GM19043 (cell line): ENCODE results near the gene RNU7-1.

ENCODE experiments used
- ATAC-seq: cut with Tn5 transposase; IDR thresholded peaks from one replicate; pipeline ENCODE4 v1.9.1; 2021; ENCODE audit warnings: low read depth; ENCODE audit not compliant: unreplicated experiment

Gene RNU7-1

DNA sequence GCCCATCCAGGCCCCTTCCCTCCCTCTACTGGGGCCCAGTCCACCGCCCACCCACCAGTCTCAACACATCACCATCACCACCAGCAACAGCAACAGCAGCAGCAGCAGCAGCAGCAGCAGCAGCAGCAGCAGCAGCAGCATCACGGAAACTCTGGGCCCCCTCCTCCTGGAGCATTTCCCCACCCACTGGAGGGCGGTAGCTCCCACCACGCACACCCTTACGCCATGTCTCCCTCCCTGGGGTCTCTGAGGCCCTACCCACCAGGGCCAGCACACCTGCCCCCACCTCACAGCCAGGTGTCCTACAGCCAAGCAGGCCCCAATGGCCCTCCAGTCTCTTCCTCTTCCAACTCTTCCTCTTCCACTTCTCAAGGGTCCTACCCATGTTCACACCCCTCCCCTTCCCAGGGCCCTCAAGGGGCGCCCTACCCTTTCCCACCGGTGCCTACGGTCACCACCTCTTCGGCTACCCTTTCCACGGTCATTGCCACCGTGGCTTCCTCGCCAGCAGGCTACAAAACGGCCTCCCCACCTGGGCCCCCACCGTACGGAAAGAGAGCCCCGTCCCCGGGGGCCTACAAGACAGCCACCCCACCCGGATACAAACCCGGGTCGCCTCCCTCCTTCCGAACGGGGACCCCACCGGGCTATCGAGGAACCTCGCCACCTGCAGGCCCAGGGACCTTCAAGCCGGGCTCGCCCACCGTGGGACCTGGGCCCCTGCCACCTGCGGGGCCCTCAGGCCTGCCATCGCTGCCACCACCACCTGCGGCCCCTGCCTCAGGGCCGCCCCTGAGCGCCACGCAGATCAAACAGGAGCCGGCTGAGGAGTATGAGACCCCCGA lies 6.8 kb upstream of the RNU7-1 start:
- ATAC-seq: no peak

DNA sequence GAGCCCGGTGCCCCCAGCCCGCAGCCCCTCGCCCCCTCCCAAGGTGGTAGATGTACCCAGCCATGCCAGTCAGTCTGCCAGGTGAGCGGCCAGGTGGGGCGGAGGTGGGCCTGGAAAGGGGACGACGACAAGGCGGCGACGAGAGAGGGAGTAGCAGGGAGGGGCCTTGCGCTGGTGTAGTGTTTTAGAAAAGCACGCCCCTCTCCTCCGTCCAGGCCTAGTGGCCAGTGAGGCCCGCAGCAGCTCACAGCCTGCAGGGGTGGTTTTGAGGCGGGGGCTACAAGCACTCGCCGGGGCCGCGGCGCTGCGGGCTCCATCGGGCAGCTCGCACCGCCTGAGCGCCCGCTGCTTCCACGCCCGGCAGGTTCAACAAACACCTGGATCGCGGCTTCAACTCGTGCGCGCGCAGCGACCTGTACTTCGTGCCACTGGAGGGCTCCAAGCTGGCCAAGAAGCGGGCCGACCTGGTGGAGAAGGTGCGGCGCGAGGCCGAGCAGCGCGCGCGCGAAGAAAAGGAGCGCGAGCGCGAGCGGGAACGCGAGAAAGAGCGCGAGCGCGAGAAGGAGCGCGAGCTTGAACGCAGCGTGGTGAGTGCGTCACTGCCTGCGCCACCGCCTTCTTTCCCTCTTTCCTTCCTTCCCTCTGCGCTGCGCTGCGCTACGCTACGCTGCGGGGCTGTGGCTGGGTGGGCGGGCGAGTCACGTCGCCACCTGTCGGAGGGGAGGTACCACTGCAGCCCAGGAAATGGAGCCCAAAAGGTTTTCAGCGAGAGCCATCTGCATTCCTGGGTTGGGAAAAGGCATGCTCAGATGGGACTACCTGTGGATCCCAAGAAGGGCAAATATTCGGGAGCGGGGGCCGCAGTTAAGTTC lies 5.9 kb upstream of the RNU7-1 start:
- ATAC-seq: peak; percentile 93

DNA sequence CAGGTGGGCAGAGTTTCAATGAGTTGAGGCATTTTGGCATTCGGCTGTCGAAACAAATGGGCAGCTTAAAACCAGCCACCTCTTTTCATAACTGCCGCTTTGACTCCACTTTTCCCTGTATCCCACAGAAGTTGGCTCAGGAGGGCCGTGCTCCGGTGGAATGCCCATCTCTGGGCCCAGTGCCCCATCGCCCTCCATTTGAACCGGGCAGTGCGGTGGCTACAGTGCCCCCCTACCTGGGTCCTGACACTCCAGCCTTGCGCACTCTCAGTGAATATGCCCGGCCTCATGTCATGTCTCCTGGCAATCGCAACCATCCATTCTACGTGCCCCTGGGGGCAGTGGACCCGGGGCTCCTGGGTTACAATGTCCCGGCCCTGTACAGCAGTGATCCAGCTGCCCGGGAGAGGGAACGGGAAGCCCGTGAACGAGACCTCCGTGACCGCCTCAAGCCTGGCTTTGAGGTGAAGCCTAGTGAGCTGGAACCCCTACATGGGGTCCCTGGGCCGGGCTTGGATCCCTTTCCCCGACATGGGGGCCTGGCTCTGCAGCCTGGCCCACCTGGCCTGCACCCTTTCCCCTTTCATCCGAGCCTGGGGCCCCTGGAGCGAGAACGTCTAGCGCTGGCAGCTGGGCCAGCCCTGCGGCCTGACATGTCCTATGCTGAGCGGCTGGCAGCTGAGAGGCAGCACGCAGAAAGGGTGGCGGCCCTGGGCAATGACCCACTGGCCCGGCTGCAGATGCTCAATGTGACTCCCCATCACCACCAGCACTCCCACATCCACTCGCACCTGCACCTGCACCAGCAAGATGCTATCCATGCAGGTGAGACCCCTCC lies 5.0 kb upstream of the RNU7-1 start:
- no peak for ATAC-seq

DNA sequence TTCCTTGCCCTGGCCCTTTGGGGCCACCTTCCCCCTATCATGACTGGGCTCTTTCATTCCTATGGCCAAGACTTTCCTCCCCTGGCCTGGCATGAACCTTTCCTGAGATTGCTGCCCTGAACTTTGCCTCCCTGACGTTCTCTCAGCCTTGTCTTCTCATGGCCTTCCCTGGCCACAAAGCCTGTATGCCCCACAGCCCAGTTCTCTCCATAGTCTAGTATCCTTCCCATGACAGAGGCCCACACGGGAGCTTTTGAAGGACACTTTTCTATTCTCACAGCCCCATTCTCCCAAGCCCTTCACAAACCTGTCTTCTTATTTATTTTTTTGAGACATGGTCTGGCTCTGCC lies 4.5 kb upstream of the RNU7-1 start:
- ATAC-seq: no peak

DNA sequence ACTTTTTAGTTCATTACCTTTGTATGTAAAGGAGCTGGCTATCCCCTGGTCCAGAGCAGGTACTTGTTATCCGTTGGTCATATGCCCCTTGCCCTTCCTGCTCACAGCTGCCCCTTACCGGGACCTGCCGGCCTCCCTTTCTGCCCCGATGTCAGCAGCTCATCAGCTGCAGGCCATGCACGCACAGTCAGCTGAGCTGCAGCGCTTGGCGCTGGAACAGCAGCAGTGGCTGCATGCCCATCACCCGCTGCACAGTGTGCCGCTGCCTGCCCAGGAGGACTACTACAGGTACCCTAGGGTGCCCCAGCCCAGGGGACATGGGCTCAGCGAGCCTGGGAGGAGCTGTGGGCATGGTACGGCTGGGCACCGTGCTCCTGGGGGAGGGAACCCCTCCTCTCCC lies 2.3 kb upstream of the RNU7-1 start:
- ATAC-seq: no peak

DNA sequence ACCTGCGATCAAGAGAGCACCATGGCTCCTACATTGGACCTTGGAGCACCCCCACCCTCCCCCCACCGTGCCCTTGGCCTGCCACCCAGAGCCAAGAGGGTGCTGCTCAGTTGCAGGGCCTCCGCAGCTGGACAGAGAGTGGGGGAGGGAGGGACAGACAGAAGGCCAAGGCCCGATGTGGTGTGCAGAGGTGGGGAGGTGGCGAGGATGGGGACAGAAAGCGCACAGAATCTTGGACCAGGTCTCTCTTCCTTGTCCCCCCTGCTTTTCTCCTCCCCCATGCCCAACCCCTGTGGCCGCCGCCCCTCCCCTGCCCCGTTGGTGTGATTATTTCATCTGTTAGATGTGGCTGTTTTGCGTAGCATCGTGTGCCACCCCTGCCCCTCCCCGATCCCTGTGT lies 1.8 kb upstream of the RNU7-1 start:
- ATAC-seq: no peak

DNA sequence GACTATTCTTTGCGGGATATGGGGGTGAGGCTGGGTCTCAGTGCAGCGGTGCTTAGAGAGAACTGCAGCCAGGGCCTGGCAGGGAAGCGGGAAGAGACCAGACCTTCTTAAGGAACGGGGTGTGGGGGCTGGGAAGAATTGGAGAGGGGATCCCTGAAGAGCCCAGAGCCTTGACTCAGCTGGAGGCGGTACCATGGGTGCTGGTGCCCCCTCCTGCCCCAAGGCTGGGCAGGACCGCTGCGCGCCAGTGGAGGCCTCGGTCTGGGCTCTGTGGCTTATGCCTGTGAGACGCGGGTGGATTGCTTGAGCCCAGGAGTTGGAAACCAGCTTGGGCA lies 1.3 kb upstream of the RNU7-1 start:
- no peak for ATAC-seq

DNA sequence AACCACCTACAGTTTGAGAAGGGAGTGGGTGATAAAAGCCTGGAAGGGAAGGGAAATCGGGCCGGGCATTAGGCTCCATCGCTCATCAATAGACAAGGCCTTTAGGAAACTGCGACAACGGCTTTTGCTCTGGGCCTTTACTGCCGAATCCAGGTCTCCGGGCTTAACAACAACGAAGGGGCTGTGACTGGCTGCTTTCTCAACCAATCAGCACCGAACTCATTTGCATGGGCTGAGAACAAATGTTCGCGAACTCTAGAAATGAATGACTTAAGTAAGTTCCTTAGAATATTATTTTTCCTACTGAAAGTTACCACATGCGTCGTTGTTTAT lies 261 bp upstream of the RNU7-1 start:
- peak; percentile 23 for ATAC-seq

DNA sequence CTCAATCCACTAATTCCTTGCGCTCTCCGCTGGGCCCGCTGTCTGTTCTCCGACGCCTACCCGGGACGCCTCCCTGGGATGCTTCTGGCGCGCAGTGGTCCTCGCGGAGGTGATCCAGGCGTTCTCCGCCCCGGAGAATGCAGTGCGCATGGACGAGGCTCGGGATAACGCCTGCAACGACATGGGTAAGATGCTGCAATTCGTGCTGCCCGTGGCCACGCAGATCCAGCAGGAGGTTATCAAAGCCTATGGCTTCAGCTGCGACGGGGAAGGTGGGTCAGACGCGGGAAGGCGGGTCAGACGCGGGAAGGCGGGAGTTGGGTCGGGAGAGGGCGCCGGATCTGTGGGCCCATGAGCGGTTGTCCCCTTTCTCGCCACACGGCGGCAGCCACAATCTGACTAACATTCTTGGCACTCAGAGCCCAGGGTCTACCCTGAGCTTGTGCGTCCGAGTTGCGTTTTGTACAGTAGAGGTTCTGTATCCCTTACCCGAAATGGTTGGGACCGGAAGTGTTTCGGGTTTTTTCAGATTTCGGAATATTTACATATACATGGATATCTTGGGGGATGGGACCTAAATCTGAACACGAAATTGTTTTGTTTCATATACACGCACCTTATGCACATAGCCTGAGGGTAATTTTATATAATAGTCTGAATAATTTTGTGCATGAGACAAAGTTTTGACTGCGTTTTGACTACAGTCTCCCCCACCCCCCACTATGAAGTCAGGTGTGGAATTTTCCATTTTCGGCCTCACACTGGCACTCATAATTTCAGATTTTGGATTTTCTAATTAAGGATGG lies 968 bp downstream of the RNU7-1 start:
- peak; percentile 23 for ATAC-seq

DNA sequence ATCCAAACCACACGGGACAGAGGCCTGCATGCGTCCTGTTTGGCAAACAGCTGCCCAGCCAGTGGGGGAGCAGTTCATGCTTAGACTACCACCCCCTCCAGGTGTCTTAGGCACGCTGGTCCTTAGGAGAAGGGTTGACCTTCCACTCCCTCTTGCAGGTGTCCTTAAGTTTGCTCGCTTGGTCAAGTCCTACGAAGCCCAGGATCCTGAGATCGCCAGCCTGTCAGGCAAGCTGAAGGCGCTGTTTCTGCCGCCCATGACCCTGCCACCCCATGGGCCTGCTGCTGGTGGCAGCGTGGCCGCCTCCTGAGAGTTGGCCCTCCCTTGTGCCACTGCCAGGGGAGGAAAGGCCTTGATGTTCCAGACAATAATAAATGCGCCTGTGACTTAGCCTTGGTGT lies 2.0 kb downstream of the RNU7-1 start:
- ATAC-seq: no peak

DNA sequence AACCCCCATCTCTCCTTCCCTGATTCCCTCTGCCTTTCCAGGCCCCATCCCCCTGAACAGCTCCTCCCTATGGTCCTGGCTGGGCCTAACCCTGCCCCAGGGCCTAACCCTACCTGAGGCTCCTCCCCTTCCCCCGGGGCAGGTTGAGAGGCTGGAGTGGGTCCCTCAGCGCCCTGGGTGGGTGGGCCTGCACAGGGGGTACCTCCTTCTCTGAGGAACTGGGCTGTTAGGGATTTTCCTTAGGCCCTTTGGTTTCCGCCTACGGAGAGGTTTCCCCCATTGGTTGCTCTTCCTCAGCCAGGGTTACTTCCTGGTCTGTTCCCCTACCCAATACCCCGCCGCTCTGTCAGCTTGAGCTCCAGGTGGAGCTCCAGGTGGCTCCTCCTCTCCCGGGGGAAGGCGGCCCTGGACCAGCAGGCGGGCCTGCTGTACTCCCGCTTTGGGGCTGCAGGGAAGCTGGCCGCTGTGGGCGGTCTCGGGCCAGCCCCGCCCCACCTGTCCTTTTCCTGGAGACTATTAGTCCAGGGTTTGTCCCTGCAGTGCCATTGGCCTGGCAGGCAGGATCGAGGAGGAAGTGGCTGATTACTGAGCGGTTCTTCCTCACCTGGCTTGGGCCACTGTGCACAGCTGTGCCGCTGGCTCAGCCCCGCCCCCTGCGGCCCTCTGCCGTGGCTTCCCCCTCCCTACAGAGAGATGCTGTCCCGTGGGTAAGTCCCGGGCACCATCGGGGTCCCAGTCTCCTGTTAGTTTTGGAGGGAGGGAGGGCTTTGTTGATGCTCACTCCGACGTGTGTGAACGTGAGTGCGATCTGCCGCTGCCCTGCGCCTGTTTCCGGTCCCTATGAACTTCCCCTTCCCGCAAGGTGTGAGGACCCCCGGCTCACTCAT lies 2.7 kb downstream of the RNU7-1 start:
- ATAC-seq: peak; percentile 25

DNA sequence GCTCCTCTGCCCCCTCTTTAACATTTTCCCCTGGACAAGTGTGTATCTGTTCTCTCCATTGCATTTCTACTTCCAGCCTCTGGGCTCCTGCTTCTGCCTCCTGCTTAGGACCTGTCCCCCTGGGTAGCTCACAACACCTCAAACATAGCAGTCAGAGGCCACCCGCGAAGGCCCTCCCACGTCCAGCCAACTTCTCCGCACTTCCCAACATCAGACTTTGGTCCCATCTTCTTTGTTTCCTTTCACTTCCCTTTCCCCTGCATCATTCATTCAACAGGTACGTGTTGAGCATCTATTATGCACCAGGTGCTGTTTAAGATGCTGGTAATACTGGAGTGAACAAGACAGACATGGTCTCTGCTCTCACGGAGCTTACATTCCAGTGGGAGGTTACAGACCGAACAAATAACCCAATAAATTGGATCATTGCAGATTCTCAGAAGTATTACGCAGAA lies 3.3 kb downstream of the RNU7-1 start:
- ATAC-seq: no peak

DNA sequence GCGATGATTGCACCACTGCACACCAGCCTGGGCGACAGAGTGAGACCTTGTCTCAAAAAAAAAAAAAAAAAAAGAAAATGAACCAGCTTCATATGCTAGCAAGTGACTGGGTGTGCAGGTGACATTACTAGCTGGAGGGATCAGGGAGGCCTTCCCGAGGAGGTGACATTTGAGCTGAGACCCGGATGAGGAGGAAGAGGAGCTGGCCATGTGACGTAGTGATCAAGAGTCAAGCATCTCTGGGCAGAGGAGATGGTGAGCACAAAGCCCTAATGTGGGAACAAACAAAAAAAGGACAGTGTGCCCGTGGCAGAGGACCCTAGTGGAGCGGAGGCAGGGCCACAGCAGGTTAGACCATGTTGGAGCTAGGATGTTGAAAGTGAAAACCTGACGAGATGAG lies 4.0 kb downstream of the RNU7-1 start:
- ATAC-seq: no peak

DNA sequence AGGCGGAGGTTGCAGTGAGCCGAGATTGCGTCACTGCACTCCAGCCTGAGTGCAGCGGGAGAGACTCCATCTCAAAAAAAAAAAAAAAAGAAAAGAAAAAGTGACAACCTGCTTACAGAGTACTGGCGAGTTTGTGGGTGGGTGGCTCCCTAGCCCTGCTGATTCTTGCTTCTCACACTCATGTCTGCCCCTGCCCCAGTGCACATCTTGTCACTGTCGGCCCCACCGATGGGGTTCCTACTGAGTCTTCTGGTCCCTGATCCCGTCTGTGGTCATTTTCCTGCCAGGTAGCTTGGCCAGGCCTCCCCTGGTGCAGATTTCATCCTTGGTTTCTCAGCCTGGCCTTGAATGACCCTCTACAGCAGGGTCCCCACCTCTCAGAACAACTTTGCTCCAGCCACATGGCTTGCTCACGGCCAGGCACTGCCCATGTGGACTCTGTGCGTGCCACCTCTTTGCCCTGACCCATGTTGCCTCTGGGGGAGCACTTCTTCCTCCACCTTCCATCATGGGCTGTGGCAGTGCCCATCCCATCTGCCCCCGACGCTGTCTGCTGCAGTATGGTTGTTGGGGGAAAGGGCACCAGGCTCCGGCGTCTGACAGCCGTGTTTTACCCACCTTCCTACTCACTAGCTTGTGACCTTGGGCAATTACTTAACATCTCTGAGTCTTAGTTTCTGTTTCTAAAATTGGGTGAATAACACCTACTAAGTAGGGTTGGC lies 5.4 kb downstream of the RNU7-1 start:
- ATAC-seq: no peak

DNA sequence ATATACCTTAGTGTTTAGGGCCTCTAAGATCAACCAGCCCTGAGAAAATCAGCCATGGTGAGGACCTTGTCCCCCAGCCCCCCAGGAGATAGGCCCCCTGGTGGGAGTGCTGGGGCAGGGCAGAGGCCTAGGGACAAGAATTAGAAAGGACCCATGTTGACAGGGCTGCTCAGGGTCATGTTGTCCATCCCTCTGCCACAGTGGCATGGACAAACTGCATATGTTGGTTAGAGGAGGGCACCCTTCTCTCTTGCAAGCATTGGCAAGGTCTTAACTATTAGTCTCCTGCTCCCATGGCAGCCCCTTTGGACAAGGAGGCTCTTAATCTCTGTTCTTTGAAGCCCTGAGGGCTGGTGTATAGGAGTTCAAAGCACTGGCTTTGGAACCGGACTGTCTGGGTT lies 6.8 kb downstream of the RNU7-1 start:
- no peak for ATAC-seq

DNA sequence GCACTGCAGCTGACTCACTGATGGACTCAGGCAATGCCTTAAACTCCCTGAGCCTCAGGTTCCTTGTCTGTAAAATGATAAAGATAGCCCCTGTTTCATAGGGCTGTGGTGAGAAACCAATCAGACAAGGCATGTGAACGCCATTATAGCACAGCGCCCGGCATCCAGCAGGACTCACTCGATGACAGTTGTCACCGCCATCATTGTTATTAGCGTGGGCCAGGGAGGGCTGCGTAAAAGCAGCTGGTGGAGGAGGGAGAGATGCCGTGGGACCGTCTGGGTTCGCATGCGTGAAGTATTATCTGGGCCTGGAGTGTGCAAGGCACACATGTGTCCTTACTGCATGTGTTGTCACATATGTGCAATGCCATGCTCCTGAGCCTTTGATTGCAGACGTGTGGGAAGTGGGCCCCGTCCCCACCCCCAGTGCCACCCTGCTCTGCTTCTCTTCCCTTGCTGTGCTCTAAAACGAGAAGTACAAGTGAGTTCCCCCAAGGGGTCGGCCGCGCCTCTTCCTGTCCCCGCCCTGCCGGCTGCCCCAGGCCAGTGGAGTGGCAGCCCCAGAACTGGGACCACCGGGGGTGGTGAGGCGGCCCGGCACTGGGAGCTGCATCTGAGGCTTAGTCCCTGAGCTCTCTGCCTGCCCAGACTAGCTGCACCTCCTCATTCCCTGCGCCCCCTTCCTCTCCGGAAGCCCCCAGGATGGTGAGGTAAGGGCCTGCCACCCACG lies 7.4 kb downstream of the RNU7-1 start, which contains the start of gene PTPN6:
Gene PTPN6, plus strand, starts transcription at position 546 of the 730 bp plus-strand sequence. Its CDS starts 157 bp downstream, at position 703.
- ATAC-seq: no peak

DNA sequence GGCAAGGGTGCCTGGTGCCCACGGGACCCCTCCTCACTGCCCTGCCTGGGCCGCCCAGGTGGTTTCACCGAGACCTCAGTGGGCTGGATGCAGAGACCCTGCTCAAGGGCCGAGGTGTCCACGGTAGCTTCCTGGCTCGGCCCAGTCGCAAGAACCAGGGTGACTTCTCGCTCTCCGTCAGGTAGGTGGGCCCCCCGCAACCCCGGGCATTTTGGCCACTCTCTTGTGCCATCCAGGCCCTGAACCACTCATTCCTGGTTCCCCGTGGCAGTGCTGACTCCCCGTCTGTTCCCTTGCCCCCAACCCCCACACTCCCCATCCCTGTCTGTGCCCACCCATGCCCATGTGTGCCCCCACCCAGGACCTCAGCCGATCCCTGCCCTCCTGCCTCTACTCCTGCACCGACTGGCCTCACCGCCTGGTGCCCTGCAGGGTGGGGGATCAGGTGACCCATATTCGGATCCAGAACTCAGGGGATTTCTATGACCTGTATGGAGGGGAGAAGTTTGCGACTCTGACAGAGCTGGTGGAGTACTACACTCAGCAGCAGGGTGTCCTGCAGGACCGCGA lies 8.0 kb downstream of the RNU7-1 start:
- no peak for ATAC-seq
